ENCODE results near the gene OPTC.

The OPTC gene

GRCh38 chr1:203491664-203492063 is 2.3 kb upstream of the OPTC start:
- no peak for DNase-seq (ENCODE audit: low read depth in 3 of 3)

DNA sequence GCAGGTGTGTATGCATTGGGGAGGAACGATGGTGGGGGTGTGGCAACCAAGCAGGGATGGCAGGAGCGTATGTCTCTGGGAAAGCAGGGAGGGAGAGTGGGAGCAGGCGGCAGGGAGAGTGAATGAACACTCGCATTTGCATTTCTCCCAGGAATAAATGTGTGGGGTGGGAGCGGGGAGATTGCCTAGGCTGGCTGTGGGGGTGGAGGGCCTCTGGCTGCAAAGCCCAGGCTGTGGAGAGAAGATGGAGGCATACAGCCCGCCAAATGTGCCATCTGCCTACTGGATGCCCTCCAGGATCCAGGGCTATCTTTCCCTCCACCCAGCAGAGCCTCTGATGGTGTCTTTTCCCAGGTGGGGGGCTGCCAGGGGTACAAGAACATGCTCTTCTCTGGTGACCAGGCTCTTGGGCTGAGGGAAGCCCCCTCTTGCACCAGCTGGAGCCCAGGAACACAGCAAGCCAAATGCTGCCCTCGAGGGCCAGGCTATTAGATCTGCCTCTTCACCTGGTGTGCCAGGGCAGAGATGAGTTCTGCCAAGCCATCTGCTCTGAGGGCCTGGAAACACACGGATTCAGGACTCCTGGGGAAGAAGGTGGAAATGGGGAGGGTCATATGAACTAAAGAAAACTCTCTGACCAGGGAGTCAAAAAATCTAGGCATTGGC is 1.7 kb upstream of the OPTC start:
- DNase-seq (ENCODE audit: low read depth in 3 of 3), result no peak

- DNase-seq (ENCODE audit: low read depth in 3 of 3), result no peak
Measured at GRCh38 chr1:203492748-203493130, 1.2 kb upstream of the OPTC start.

GRCh38 chr1:203495845-203496244 is 1.9 kb downstream of the OPTC start:
- no peak for DNase-seq (ENCODE audit: low read depth in 3 of 3)

- no peak for DNase-seq (ENCODE audit: low read depth in 3 of 3)
Measured at GRCh38 chr1:203497269-203497777, 3.4 kb downstream of the OPTC start.

DNA sequence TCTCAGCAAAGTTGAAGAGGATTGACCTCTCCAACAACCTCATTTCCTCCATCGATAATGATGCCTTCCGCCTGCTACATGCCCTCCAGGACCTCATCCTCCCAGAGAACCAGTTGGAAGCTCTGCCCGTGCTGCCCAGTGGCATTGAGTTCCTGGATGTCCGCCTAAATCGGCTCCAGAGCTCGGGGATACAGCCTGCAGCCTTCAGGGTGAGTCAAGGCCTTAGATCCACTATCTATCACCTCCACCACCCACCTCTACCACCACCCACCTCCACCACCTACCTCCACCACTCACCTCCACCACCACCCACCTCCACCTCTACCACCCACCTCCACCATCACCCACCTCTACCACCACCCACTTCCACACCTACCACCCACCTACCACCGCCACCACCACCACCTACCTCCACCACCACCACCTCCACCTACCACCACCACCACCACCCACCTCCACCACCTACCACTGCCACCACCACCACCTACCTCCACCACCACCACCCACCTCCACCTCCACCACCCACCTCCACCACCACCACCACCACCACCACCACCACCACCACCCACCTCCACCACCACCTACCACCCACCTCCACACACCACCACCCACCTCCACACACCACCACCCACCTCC is 5.8 kb downstream of the OPTC start:
- no peak for DNase-seq (ENCODE audit: low read depth in 3 of 3)

- no peak for DNase-seq (ENCODE audit: low read depth in 3 of 3)
Measured at GRCh38 chr1:203500279-203500678, 6.3 kb downstream of the OPTC start.

DNA sequence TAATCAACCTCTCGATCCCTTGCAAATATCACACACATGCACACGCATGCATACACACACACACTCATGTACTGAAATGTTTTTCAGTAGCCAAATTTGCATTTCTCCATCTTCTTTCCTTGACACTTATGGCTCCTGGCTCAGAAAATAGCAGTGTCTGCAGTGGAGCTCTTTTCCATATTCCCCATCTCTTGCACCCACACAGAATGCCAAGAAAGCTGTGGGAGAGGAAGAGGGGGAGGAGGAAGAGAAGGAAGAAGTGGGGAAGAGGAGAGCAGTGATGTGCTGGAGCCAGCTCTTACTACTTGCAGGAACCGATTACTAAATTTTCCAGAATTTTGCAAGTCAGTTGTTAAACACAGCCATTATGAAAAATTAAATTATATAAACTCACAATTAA is 9.9 kb downstream of the OPTC start:
- no peak for DNase-seq (ENCODE audit: low read depth in 3 of 3)

DNA sequence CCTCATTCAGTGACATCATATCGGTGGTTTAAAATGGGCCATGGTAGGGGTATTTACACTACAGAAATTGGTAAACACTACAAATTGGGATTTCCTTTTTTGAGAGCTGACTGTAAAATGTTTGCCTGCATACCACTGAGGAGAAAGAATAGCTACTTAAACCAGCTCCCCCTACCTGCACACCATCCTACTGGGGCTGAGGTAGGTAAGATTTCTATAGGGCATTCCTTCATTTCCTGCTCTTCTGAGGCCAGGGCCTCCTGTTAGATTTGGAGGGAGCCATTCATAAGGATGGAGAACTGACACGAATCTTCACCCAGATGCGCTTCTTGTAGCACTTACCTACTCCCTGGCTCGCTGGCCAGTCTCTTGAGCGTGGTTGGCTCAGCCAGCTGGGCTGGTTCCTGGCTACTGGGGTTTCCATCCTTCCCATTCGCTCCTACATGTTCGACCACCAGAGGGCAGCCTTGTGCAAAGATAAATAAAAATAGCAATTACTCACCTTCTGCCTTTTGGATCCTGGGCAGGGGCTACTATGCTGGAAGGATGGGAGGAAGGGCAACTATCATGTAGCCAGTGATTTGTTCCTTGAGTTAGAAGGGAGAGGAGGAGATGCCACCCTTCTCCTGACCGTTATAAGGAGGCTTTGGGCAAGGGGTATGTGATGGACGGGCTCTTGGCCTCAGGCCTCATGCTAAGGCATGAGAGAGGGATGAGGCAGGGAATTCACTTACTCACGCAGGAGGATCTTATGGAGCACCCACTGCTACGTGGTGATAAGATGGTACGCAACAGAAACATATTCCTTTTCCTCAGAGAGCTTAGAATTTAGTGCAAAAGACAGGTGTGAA is 10.7 kb downstream of the OPTC start:
- peak; percentile 47 to 64 (median 63) for DNase-seq (ENCODE audit: low read depth in 3 of 3)

DNA sequence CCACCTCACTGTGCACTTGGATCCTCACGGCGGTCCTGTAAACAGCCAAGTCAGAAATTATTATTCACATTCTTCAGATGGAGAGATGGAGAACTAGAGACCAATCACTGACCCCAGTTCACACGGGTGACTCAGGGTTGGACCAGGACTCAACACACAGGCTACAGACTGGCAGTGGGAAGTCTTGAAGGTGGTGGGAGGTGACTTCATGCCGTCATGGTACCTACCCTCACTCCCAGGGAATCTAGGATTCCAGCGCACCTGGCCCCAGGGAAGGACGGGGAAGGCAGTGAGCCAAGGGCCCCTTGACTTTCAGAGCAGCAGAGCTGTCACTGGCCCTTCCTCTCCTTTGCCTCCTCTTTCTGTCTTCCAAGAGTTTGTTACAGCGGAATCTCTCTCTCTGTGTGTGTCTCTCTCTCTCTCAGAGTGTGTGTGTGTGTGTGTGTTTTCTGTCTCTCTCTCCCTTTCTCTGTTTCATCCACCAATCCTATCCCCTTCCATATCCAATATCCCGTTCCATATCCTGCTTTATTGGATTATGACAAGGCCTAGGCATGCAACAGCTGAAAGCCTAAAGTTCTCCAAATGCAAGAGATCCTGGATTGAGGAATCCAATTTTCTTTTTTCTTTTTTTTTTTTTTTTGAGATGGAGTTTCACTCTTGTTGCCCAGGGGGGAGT is 11.7 kb downstream of the OPTC start:
- DNase-seq (ENCODE audit: low read depth in 3 of 3), result no peak

GRCh38 chr1:203506858-203507626 is 13.1 kb downstream of the OPTC start:
- no peak for DNase-seq (ENCODE audit: low read depth in 3 of 3)

DNA sequence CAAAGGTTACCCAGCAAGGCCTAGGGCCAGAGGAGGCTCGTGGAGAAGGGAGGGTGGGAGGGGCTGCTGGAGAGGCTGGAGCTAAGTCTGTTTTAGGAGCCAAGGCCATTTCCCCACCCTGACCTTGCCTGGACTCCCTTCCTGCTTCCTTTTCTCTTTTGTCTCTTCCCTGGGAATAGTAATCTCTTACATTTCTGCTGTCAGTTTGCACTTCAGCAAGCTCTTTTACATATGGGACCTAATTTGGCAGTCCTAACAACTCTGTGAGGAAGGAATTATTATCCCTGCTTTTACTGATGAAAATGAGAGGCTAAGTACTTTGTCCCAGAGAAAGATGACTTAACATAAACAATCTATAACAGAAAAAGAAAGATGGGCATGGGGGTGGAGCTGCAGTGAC is 13.8 kb downstream of the OPTC start:
- DNase-seq (ENCODE audit: low read depth in 3 of 3), result no peak

DNA sequence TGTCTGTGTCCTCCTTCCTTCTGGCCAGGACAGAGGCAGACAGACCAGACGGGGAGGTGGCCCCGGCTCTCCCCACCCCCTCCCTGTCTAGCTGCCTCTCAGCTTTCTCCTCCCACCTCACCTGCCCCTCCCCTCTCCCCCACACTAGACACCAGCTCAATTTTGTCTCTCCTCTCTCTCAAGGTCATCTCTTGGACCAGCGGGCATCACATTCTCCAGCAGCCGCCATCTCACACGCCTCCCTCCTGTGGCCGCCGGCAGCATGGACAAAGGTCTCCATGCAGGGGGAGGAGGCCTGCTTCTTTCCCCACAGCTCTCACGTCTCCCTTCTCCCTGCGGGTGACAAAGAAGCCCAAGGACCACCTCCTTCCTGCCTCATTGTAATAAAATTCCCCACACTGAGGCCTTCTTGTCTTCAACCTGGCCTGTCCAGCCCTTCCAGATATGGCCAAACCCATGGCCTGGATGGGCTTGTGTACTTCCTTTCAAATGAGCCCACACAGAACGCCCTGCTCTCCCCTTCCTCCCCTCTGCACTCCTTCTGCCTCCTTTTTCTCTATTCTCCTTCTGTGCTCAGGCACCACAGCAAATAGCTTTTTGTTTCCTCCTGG is 14.6 kb downstream of the OPTC start:
- no peak for DNase-seq (ENCODE audit: low read depth in 3 of 3)

GRCh38 chr1:203509135-203509534 is 15.2 kb downstream of the OPTC start:
- DNase-seq (ENCODE audit: low read depth in 3 of 3), result no peak

DNA sequence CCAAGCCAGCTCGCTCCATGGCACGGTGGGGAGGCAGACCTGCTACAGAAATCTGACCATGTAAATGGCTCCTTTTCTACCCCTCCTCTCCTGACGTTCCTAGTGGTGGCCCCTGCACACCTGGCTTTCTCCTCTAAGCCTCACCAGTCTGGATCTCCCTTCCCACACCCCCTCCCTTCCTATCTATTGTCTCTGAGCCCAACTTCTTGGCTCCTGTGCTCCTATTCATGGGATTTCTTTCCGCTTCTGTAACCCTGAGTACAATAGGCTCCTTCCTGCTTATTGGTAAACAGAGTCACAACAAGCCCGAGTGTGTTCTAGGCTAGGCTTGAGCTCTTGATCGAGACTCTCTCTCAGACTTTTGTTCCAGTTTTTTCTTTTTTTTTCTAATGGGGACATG is 17.6 kb downstream of the OPTC start:
- DNase-seq (ENCODE audit: low read depth in 3 of 3), result no peak

GRCh38 chr1:203511930-203512329 is 18.0 kb downstream of the OPTC start:
- DNase-seq (ENCODE audit: low read depth in 3 of 3), result no peak

DNA sequence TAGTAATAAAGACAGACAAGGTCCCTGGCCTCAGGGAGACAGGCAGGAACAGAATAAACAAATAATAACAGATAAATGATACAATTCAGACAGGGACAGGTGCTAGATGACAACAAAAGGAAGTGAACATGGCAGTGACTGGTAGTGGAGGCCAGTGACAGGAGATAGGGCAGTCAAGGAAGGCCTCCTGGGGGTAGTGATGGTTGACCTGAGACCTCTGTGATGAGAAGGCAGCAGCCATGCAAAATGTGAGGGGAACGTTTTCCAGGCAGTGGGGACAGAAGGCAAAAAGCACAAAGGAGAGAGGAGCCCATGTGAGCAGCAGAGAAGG is 18.5 kb downstream of the OPTC start:
- no peak for DNase-seq (ENCODE audit: low read depth in 3 of 3)

DNA sequence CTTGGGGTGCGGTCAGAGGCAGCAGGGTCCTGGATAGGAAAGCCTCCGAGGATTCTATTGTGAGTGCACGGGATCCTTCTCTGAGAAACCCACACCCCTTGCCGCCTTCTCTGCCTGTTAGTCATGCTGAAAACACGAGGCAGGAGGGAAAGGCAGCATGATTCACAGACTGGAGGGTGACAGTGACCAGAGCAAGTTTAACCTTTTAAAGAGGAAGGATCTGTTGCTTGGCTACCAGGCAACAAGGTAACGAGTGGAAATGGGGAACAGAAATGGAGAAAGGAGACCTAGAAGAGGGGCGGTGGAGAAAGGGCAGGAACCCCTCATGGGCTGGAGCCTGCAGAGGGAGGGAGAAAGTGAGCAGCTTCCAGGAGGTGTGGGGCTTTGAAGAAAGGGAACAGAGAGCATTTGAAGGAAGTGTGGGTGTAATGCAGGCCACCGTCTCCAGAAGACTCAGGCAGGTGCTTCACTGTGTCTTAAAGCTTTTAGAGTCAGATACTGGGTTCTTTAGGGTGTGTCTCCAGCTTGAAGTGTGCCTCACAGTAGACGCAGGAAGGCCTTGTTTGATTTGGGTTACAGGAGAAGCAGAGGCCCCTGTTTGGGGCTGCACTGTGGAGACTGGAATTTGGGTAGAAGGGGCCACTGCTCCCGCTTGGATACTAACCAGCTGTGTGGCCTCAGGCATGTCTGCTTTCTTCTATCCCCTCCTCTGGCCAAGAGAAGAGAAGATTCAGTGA is 19.1 kb downstream of the OPTC start:
- peak in 2 of 3 experiments; percentile 11 to 31 for DNase-seq (ENCODE audit: low read depth in 3 of 3)

GRCh38 chr1:203513585-203514031 is 19.7 kb downstream of the OPTC start:
- DNase-seq (ENCODE audit: low read depth in 3 of 3), result no peak

DNA sequence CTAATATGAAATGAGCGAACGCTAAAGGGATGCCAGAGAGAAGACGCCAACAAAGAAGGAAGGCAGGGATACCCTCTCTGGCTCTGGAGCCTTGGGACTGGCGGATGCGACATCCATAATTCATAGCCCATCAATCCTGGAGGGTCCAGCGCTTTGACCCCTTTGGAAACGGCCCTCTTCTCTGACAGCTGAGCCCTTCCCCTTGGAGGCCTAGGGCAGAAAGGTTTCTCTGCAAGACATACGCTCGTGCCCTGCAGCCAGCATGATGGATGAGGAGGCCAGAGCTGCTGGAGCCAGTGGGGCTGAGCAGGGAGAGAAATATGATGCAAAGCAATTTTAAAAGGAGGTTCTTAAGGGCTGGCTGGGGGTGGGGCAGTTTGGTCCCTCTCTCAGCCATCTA is 22.2 kb downstream of the OPTC start:
- DNase-seq (ENCODE audit: low read depth in 3 of 3), result no peak

All from stimulated activated CD4-positive, alpha-beta T cell treated with anti-CD3 and anti-CD28 coated beads, TNF-alpha, amount 100 ng/mL, for 4 hours (primary cell).